SIG-M5 (cell line): ENCODE data around the gene RNF138.
"Not testable (repeated sequence)": the region's sequence is repeated elsewhere in the genome, so short reads cannot be mapped to it uniquely, and the experiment has no call there.

Experiments
- DNase-seq: peaks from one replicate; lab custom pipeline; 2025; lab: John Stamatoyannopoulos, UW

Gene RNF138

GRCh38 chr18:32095192-32095899 lies 3.7 kb downstream of the RNF138 start:
- no peak for DNase-seq

GRCh38 chr18:32095900-32096229 lies 4.2 kb downstream of the RNF138 start:
- no peak for DNase-seq

- no peak for DNase-seq
Observed at GRCh38 chr18:32096946-32097345, 5.3 kb downstream of the RNF138 start.

DNA sequence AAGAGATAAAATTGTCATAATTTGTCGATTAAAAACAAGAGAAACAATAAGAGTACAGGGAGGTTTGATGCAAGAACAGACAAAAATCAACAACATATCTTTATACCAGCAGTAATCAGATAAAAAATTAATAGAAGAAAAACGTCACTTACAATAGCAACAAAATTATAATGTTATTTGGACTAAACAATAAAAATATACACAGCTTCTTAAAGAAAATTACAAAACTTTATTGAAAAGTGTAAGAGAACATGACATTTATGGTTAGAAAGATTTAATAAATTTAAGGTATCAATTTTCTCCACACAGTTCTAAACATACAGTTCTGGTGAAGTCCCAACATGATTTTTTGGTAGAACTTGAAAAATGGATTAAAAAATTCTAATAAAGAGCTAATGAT lies 12.8 kb downstream of the RNF138 start:
- DNase-seq = no peak

GRCh38 chr18:32110005-32110404 lies 18.3 kb downstream of the RNF138 start:
- DNase-seq = no peak

DNA sequence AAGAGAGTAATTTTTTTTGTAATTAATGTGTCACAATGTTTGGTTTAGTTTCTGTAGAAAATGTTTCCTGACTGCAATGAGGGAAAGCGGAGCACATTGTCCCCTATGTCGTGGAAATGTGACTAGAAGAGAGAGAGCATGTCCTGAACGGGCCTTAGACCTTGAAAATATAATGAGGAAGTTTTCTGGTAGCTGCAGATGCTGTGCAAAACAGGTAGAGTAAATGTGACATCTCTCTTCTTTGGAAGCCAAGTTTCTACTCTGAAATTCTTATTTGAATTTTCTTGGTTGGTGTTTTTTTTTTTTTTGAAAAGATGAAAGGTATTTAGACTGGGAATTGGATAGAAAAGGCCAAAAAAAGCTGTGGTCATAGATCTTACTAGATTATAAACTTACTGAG lies 20.0 kb downstream of the RNF138 start:
- no peak for DNase-seq

DNA sequence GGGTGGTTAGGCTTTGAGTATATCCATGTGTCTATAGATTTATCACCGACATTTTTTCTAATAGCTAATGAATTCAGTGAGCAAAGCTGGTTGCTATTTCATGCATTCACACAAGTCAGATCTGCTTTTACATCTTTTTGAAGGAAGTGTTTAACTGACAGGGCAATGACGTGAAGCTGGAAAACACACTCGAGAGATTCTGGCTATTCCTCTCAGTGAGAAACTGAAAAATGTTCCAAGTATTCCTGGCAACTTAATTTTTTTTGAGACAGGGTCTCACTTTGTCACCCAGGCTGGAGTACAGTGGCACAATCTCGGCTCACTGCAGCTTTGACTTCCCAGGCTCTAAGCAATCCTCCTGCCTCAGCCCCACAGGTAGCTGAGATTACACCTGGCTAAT lies 21.2 kb downstream of the RNF138 start:
- no peak for DNase-seq

GRCh38 chr18:32114293-32114942 lies 22.7 kb downstream of the RNF138 start:
- no peak for DNase-seq

GRCh38 chr18:32122039-32122438 lies 30.4 kb downstream of the RNF138 start:
- no peak for DNase-seq

DNA sequence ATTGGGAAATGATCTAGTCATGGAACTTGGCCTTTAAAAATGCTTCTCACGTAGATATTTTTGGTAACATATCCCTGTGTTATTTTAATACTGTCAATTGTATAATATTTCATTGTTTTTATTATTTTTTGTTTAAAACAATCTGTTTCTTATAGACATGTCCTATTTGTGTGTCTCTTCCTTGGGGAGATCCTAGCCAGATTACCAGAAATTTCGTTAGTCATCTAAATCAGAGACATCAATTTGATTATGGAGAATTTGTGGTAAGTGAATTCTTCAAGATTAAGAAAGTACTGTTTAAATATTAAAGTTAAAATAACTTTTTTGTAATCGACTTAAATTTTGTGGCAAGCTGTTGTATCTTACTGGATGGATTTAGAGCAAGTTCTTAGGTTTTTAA lies 34.9 kb downstream of the RNF138 start:
- no peak for DNase-seq

DNA sequence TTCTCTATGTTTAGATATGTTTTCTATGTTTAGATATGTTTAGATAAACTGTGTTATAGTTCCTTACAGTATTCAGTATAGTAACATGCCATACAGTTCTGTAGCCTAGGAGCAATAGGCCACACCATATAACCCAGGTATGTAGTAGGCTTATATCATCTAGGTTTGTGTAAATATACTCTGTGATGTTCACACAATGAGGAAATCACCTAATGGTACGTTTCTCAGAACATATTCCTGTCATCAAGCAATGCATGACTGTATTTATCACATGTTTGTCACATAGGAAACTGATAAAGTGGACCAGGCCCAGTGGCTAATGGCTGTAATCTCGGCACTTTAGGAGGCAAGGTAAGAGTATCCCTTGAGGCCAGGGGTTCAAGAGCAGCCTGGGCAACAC lies 44.0 kb downstream of the RNF138 start:
- DNase-seq = no peak

GRCh38 chr18:32138332-32138982 lies 46.8 kb downstream of the RNF138 start:
- DNase-seq = no peak

- no peak for DNase-seq
Observed at GRCh38 chr18:32139835-32140283, 48.2 kb downstream of the RNF138 start.

DNA sequence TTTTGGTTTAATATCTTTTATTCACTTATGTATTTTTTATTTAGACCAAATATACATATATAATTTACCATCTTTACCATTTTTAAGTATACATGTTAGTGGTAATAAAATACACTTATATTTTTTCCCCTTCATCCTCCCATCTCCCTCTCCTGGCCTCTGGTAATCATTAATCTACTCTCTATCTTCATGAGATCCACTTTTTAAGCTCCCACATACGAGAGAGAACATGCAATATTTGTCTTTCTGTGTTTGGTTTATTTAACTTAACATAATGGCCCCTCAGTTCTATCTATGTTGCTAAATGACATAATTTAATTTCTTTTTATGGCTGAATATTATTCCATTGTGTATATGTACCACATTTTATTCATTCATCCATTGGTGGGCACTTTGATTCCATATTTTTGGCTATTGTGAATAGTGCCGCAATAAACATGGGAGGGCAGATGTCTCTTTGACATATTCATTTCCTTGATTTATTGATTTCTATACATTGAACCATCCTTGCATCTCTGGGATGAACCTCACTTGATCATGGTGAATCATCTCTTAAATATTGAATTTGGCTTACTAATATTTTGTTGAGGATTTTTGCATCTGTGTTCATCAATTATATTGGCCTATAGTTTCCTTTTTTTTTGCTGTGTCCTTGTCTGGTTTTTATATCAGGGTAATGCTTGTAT lies 56.7 kb downstream of the RNF138 start:
- no peak for DNase-seq

DNA sequence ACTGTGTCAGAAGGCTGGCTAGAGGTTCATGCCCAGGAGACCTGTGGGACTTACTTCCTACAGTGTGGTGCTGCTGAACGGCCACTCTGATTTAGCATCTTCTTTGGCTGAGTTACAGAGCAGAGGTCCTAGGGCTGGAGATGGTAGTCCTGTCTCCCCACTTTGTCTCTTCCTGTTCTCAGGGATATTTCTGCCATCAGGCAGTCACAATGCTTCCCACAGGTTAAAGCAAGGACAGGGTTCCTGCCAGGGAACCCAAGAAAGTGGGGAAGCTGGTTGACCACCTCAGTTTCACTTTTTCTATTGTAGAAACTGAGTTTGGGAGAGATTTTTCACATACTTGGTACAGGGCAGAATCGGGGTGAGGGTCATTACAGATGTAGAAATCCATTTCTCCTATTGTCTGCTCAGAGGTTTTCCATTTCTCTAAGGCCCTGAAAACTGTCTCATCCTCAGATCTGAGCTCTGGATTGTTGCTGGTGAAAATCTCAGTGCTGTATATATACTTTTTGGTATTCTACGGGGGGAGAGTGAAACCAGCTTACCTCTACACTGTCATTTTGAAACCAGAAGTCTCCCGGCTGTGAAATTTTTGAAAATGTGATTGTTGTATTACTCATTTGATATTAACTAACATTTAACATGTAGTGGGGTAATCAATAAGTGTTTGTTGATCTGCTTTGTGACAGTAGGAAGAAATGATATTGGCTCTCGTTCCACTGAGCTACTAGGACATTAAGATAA lies 61.2 kb downstream of the RNF138 start:
- no peak for DNase-seq

DNA sequence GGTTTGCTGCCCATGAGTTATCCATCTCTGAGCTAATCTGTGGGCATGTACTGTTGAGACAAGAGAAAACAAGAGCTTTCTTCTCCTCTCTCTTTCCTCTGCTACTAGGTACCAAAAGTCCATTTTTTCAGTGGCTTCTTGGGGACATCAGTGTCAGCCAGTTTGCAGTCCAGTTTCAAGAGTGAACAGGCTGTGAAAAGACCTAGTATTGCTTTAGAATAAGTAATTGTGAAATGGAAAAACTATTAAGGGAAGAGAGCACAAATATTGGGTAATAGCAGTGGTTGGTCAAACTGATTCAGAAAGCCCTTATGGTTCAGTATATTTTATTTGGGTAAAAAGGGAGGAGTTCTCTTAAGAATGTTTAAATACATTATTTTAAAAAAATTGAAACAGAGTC lies 65.2 kb downstream of the RNF138 start:
- no peak for DNase-seq

GRCh38 chr18:32157580-32157979 lies 65.9 kb downstream of the RNF138 start:
- no peak for DNase-seq

DNA sequence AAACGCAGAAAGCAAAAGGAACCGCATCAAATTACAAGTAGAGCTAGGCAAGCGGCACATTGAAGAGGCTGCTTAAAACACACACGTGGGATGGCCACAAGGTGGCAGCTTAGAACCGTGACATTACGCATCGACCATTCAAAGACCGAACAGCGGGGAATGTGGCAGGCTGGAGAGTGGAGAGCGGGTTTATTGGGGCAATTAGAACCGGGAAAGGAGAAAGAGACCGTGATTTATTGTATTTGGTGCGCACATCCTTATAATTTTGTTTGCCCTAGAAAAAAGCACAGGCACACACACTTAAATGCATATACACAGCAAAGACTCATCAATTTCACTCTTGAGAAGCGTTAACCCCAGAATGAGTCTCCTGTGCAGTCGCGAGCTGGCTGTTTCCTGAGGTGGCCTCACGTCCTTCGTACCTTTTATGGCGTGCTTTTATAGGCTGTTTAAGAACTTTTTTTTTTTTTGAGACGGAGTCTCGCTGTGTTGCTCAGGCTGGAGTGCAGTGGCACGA lies 66.5 kb downstream of the RNF138 start:
- DNase-seq = peak; percentile 25

- not testable (repeated sequence) for DNase-seq
Observed at GRCh38 chr18:32158631-32159030, 67.0 kb downstream of the RNF138 start.

DNA sequence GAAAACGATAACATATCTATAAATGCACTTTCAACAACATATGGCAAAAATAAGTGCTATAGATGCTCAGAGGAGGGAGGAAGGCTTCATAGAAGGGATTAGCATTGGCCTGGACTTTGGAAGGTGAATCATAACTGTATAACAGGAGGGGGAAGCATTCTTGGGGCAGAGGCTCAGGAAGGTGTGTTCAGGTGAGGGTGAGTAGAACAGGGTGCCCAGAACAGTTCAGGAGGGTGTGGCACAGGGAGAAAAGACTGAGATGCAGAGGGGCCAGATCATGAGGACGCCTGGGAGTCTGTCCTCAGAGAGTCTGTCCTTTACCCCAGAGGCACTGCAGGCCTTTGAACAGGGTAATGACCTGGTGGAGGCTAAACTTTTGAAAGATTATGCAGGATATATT lies 68.9 kb downstream of the RNF138 start:
- no peak for DNase-seq

GRCh38 chr18:32167980-32168730 lies 76.5 kb downstream of the RNF138 start:
- no peak for DNase-seq
